Immature natural killer cell (primary cell): ENCODE results near the gene BPI. TPM values are rescaled to one million over a fixed set of nuclear protein-coding genes. Genes with fewer than 3 reads are reported as not detected.

Source experiments
- DNase-seq, 3 donors: peaks; one replicate each; pipeline ENCODE4 v3.0.0; 2022; ENCODE audit warnings: mixed read lengths in 1 of 3
- H3K27ac Mint-ChIP-seq, 6 donors: one replicate each; pipeline ENCODE4 v1.8.0; 2020; ENCODE audit warnings: mixed read lengths in 6 of 6, mild to moderate bottlenecking in 5 of 6, inconsistent platforms in 4 of 6, moderate library complexity in 3 of 6
- H3K27me3 Mint-ChIP-seq, 3 donors: one replicate each; pipeline ENCODE4 v1.8.0; 2020 to 2021; ENCODE audit warnings: low read depth in 3 of 3, mild to moderate bottlenecking in 3 of 3, mixed read lengths in 3 of 3, moderate library complexity in 3 of 3, inconsistent platforms in 1 of 3
- H3K36me3 Mint-ChIP-seq, 3 donors: one replicate each; pipeline ENCODE4 v1.8.0; 2020; ENCODE audit warnings: mixed read lengths in 3 of 3, inconsistent platforms in 2 of 3, mild to moderate bottlenecking in 2 of 3
- H3K4me1 Mint-ChIP-seq, 2 donors: one replicate each; pipeline ENCODE4 v1.8.0; 2020; ENCODE audit warnings: inconsistent platforms in 2 of 2, mild to moderate bottlenecking in 2 of 2, mixed read lengths in 2 of 2, moderate library complexity in 1 of 2
- H3K4me3 Mint-ChIP-seq, 5 donors: one replicate each; pipeline ENCODE4 v1.8.0; 2020; ENCODE audit warnings: mild to moderate bottlenecking in 5 of 5, mixed read lengths in 5 of 5, inconsistent platforms in 3 of 5, moderate library complexity in 3 of 5
- H3K9me3 Mint-ChIP-seq, 6 donors: one replicate each; pipeline ENCODE4 v1.8.0; 2020; ENCODE audit warnings: mild to moderate bottlenecking in 6 of 6, mixed read lengths in 6 of 6, inconsistent platforms in 4 of 6, moderate library complexity in 3 of 6
- polyA plus RNA-seq, 3 donors: library from polyadenylated mRNA; unstranded; fragments of 300-500 nt; fragmentation: Illumina TruSeq; gene quantifications; one replicate each; pipeline ENCODE4 v1.2.3, GENCODE V29; 2021

The BPI gene
- polyA plus RNA-seq, 3 donors from 2014 or later: not detected

- Mint-ChIP-seq H3K4me3 (no peak overlapping the region), H3K9me3 (no peaks in the 10 kb centered on the region), H3K4me1 (no peaks in the 10 kb centered on the region), H3K27me3 (peaks cover 0 to 20% (median 7%) of the 10 kb centered on the region in 3 donors), H3K36me3 (no peaks in the 10 kb centered on the region), H3K27ac (no peak overlapping the region)
- DNase-seq: no peak
Observed at GRCh38 chr20:38317422-38317821, 13.5 kb downstream of the BPI start.

GRCh38 chr20:38320221-38320620, 16.3 kb downstream of the BPI start:
- Mint-ChIP-seq H3K36me3 (no peaks in the 10 kb centered on the region), H3K9me3 (no peaks in the 10 kb centered on the region), H3K27me3 (peaks cover 0 to 20% (median 7%) of the 10 kb centered on the region in 3 donors), H3K4me3 (no peak overlapping the region), H3K27ac (no peak overlapping the region), H3K4me1 (no peaks in the 10 kb centered on the region)
- no peak for DNase-seq

DNA sequence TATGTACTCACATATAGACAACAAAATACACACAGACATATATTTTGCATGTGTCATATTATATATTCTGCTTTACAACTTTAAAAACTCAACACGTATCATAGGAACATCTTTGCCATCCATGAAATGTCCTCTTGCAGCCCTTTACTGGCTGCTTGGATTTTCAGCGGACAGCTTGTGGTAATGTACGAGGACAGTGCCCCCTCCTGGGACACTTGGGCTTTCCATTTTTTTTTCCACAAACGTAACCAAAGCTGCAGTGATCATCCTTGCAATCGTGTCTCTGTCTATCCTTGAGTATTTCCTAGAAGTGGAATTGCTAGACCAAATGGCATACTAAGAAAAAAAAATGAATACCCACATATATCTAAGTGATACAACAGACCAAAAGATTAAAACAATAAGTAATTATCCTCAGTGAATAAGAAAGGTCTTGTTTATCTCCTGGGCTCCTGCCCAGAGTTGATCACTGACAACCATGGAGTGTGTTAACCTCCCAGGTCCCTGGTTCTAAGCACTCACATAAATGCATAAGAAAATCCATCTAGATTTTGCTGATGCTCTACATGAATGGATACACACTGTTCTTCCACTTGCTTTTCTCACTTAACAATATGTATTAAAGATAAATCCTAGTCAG, 18.1 kb downstream of the BPI start:
- no peak overlapping the region for H3K27ac Mint-ChIP-seq
- no peaks in the 10 kb centered on the region for H3K36me3 Mint-ChIP-seq
- no peaks in the 10 kb centered on the region for H3K4me1 Mint-ChIP-seq
- H3K9me3 Mint-ChIP-seq: no peaks in the 10 kb centered on the region
- no peak overlapping the region for H3K4me3 Mint-ChIP-seq
- H3K27me3 Mint-ChIP-seq: peaks cover 2 to 18% (median 4%) of the 10 kb centered on the region in 3 donors
- DNase-seq: no peak

- Mint-ChIP-seq H3K9me3 (no peaks in the 10 kb centered on the region), H3K27me3 (peaks cover 4 to 9% (median 6%) of the 10 kb centered on the region in 3 donors), H3K4me3 (no peak overlapping the region), H3K4me1 (no peaks in the 10 kb centered on the region), H3K36me3 (no peaks in the 10 kb centered on the region), H3K27ac (no peak overlapping the region)
- DNase-seq: no peak
Observed at GRCh38 chr20:38324159-38324558, 20.2 kb downstream of the BPI start.

GRCh38 chr20:38325167-38325566, 21.2 kb downstream of the BPI start:
- H3K9me3 Mint-ChIP-seq: no peaks in the 10 kb centered on the region
- no peak overlapping the region for H3K4me3 Mint-ChIP-seq
- H3K36me3 Mint-ChIP-seq: no peaks in the 10 kb centered on the region
- H3K27ac Mint-ChIP-seq: no peak overlapping the region
- no peak for DNase-seq
- H3K4me1 Mint-ChIP-seq: no peaks in the 10 kb centered on the region
- peaks cover 2 to 8% (median 4%) of the 10 kb centered on the region in 3 donors for H3K27me3 Mint-ChIP-seq

DNA sequence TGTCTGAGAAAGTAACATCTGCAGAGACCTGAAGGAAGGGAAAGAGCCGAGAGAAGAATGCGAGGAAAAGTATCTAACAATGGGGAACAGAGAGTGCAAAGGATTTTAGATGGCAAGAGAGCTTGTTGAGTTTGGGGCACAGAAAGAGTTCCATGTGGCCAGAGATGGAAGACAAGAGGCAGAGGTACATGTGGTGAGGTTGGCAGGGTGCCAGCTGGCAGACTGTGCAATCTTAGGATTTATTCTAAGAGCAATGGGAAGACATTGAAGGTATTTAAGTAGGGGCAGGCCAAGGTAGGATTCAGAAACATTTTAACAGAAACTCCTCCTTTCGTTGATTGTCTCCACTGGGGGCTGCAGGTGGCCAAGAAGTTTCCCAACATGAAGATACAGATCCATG, 21.9 kb downstream of the BPI start:
- no peak for DNase-seq
- no peaks in the 10 kb centered on the region for H3K4me1 Mint-ChIP-seq
- peaks cover 2 to 11% (median 4%) of the 10 kb centered on the region in 3 donors for H3K27me3 Mint-ChIP-seq
- H3K4me3 Mint-ChIP-seq: no peak overlapping the region
- no peaks in the 10 kb centered on the region for H3K9me3 Mint-ChIP-seq
- no peak overlapping the region for H3K27ac Mint-ChIP-seq
- H3K36me3 Mint-ChIP-seq: no peaks in the 10 kb centered on the region

DNA sequence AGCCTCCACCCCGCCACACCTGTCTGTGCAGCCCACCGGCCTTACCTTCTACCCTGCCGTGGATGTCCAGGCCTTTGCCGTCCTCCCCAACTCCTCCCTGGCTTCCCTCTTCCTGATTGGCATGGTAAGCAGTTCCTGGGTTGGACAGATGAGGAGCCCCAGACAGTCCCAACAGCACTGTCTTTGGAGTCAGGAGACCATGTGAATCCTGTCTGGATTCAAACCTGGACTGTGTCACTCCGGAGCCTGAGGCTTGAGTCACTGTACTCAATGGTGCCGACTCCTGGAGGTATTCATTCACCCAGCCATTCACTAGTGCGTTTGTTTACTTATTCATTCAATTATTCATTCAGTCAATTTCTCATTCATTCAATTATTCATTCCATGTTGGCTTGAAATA, 22.4 kb downstream of the BPI start:
- Mint-ChIP-seq H3K36me3 (no peaks in the 10 kb centered on the region), H3K9me3 (no peaks in the 10 kb centered on the region), H3K4me1 (no peaks in the 10 kb centered on the region), H3K27me3 (peaks cover 2 to 11% (median 4%) of the 10 kb centered on the region in 3 donors), H3K4me3 (no peak overlapping the region), H3K27ac (no peak overlapping the region)
- no peak for DNase-seq

GRCh38 chr20:38330638-38331037, 26.7 kb downstream of the BPI start:
- Mint-ChIP-seq H3K9me3 (no peaks in the 10 kb centered on the region), H3K27ac (no peak overlapping the region), H3K27me3 (peaks cover 2 to 15% (median 5%) of the 10 kb centered on the region in 3 donors), H3K4me3 (no peak overlapping the region), H3K4me1 (no peaks in the 10 kb centered on the region), H3K36me3 (no peaks in the 10 kb centered on the region)
- no peak for DNase-seq

DNA sequence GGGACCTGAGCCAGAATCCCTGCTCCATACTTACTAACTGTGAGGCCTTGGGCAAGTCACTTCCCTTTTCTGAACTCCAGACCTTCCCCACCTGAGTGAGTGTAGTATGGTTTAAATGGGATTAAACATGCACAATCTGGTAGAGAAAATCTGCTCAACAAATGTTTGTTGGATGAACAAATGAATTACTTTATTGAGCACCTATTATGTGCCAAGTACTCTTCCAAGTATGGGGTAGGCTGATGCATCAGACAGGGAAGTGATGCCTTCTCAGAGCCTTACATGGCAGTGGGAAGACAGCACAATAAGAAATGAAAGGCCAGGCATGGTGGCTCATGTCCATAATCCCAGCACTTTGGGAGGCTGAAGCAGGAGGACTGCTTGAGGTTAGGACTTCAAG, 27.3 kb downstream of the BPI start:
- H3K27me3 Mint-ChIP-seq: peaks cover 2 to 19% (median 4%) of the 10 kb centered on the region in 3 donors
- no peak overlapping the region for H3K27ac Mint-ChIP-seq
- H3K4me3 Mint-ChIP-seq: no peak overlapping the region
- H3K4me1 Mint-ChIP-seq: peaks cover 0 to 4% of the 10 kb centered on the region in 2 donors
- no peak for DNase-seq
- no peaks in the 10 kb centered on the region for H3K36me3 Mint-ChIP-seq
- peaks cover 0 to under 1% (median 0%) of the 10 kb centered on the region in 6 donors for H3K9me3 Mint-ChIP-seq

DNA sequence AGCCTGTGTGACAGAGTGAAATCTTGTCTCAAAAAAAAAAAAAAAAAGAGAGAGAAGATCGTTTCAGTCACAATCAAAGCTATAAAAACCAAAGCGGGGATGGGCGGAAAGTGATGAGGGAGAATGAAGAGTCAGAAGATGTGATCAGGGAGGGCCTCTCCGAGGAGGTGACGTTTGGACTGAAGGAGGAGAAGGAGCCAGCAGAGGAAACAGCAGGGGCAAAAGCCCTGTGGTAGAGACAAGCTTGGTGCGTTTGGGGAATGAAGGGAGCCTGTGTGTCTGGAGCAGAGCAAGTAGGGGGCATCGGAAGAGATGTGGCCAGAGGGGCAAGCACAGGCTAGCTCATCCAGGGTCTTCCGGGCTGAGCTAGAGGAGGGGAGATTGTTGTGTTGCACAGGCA, 27.9 kb downstream of the BPI start:
- Mint-ChIP-seq H3K27me3 (peaks cover 2 to 23% (median 5%) of the 10 kb centered on the region in 3 donors), H3K36me3 (no peaks in the 10 kb centered on the region), H3K27ac (no peak overlapping the region)

DNA sequence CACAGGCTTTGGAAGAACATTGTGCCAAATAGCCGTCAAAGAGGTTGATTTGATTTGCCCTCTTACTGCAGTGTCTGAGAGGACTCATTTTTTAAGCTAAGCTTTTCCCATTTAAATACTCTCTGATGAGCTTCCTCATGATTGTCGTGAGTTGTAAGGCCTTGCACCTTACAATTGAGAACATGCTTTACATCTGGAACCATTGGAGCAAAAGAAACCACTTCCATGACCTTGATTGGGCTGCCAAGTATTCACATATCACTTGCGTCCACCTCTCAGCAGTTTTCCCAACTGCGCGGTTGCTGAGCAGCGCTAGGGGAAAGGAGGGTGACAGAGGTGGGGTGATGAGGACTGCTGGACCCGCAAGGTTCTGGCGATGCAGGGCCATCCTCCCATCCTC, 30.1 kb downstream of the BPI start:
- peaks cover 0 to 6% (median 3%) of the 10 kb centered on the region in 3 donors for H3K36me3 Mint-ChIP-seq
- H3K4me3 Mint-ChIP-seq: no peak overlapping the region
- DNase-seq: no peak
- peaks cover 3 to 23% (median 5%) of the 10 kb centered on the region in 3 donors for H3K27me3 Mint-ChIP-seq
- H3K4me1 Mint-ChIP-seq: peaks cover 0 to 4% of the 10 kb centered on the region in 2 donors
- H3K27ac Mint-ChIP-seq: no peak overlapping the region
- H3K9me3 Mint-ChIP-seq: peaks cover 6 to 16% (median 9%) of the 10 kb centered on the region in 6 donors

More for the DNA sequence above, 27.9 kb downstream of the BPI start:
- no peak for DNase-seq
- Mint-ChIP-seq H3K4me3 (no peak overlapping the region), H3K9me3 (peaks cover 0 to 4% (median 0%) of the 10 kb centered on the region in 6 donors), H3K4me1 (peaks cover 0 to 4% of the 10 kb centered on the region in 2 donors)

DNA sequence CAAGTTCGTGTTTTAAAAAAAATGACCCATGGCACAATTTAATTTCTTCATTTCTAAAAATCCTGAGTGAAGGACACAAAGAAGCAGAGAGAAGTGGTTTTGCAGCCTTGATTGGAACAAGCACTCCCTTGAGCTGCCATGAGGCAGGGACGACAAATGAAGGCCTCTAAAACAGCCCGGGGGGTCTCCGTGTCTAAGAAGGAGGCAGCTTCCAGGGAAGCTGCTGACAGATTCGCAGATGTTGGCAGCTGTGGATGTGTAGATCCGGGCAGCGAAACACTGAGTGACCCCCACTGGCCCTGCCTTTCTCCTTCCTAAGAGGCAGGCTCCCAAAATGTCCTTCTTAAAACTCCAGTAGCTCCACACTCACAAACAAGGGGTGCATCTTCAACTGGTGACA, 32.8 kb downstream of the BPI start:
- peaks cover 0 to 6% (median 3%) of the 10 kb centered on the region in 3 donors for H3K36me3 Mint-ChIP-seq
- H3K27me3 Mint-ChIP-seq: peaks cover 3 to 14% (median 5%) of the 10 kb centered on the region in 3 donors
- H3K4me3 Mint-ChIP-seq: no peak overlapping the region

GRCh38 chr20:38337561-38338140, 33.7 kb downstream of the BPI start:
- H3K9me3 Mint-ChIP-seq: peaks cover 6 to 16% (median 10%) of the 10 kb centered on the region in 6 donors
- no peak for DNase-seq
- H3K27me3 Mint-ChIP-seq: peaks cover 3 to 12% (median 5%) of the 10 kb centered on the region in 3 donors
- H3K4me3 Mint-ChIP-seq: no peak overlapping the region
- no peak overlapping the region for H3K27ac Mint-ChIP-seq
- peaks cover 0 to 6% (median 3%) of the 10 kb centered on the region in 3 donors for H3K36me3 Mint-ChIP-seq
- peaks cover 0 to 4% of the 10 kb centered on the region in 2 donors for H3K4me1 Mint-ChIP-seq

More for the DNA sequence above, 32.8 kb downstream of the BPI start:
- no peak for DNase-seq
- H3K9me3 Mint-ChIP-seq: peaks cover 6 to 16% (median 10%) of the 10 kb centered on the region in 6 donors
- H3K4me1 Mint-ChIP-seq: peaks cover 0 to 4% of the 10 kb centered on the region in 2 donors
- H3K27ac Mint-ChIP-seq: no peak overlapping the region

GRCh38 chr20:38338849-38339520, 35.0 kb downstream of the BPI start:
- Mint-ChIP-seq H3K27ac (no peak overlapping the region), H3K4me3 (no peak overlapping the region), H3K27me3 (peaks cover 3 to 14% (median 5%) of the 10 kb centered on the region in 3 donors), H3K9me3 (peaks cover 6 to 16% (median 10%) of the 10 kb centered on the region in 6 donors), H3K4me1 (peaks cover 0 to 4% of the 10 kb centered on the region in 2 donors), H3K36me3 (peaks cover 0 to 6% (median 3%) of the 10 kb centered on the region in 3 donors)
- DNase-seq: no peak
